GM18907 (cell line): ENCODE measurements around the gene LILRA1.
"Not testable (repeated sequence)": the region's sequence is repeated elsewhere in the genome, so short reads cannot be mapped to it uniquely, and the experiment has no call there.

ENCODE experiments used
- ATAC-seq: cut with Tn5 transposase; IDR thresholded peaks from one replicate; pipeline ENCODE4 v1.9.1; 2021; ENCODE audit warnings: mild to moderate bottlenecking, moderate library complexity; ENCODE audit not compliant: unreplicated experiment

Gene LILRA1

DNA sequence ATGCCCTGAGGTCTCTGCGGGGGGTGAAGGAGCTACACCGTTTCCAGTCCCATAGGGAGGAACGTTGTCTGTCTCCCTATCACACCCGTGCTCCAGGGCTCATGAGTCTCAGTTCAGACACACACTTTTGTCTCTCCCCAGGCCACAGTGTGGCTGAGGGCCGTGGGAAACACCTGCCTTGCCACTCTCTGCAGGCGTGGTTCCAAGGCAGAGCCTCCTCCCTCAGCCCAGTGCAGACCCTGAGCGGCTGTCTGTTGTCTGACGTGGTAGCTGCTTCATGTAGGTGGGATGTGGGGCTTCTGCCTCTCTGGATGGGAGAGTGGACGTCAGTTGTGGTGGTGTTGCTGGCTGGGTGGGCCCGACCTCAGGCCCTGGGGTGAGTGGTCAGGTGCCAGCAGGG lies 30.8 kb downstream of the LILRA1 start:
- ATAC-seq: not testable (repeated sequence)

DNA sequence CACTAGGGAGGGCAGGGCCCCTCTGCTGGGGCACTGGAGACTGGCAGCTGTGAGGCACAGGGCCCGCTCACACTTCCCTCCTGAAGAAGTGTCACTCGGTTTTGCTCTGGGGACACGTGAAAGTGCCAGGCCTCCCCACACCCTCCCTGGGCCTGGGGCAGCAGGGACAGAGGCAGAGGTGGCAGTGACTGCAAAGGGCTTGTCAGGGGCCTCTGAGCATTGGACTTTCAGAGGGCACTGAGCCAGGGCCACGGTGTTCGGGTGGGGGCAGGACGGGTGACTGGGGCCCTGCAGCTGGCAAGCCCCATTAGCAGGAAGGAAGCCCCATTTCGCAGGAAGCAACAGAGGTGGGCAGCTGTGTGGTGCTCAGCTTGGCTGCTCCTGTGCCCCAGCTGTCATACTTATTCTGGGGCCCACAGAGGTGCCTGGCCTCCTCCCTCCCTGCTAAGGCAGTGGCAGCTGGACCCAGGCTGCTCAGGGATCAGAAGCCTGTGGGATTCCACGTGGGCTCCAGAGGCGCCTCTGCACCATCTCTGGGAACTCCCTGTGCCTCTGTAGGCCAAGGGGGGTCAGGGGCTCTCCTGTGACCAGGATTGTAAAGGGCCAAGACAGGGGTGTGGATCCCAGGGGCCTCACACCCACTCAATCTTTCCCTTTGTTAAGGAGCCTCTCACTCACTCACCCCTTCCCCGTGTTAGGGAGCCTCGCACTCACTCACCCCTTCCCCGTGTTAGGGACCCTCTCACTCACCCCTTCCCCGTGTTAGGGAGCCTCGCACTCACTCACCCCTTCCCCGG lies 31.7 kb downstream of the LILRA1 start:
- not testable (repeated sequence) for ATAC-seq

DNA sequence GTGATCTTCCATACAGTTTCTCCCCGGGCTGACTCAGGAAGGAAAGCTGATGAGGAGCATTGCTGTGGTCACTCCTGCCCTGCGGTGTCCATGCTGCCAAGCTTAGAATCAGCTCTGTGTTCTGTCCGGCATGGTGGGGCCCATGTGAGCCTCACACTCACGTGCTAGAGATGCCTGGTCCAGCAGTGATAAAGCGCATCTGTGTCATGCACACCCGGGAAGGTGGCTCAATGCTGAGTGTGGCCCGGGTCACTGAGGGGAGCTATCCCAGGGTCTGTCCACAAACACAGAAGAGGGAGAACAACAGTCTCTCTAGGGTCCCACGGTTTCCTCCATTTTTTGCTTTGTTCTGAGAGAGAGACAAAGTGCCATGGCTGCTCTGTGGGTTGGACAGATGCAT lies 33.3 kb downstream of the LILRA1 start:
- no peak for ATAC-seq

DNA sequence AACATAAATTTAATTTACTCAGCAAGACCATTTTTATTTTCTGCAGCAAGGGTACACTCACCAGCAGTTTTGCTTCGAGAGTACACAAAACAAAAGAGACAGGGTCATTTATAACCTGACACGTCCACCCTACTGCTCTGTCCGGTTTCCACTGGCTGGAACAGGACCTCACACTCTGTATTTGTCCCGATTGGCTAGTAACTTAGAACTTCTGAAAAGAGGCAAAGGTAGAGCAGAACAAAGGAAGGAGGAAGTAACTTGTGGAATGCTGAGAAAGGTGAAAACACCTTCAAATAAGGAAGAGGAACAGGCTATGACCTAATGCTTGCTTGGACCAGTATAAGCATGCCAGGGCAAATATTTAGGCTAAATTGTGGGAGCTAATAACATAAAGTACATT lies 34.5 kb downstream of the LILRA1 start:
- ATAC-seq: not testable (repeated sequence)

DNA sequence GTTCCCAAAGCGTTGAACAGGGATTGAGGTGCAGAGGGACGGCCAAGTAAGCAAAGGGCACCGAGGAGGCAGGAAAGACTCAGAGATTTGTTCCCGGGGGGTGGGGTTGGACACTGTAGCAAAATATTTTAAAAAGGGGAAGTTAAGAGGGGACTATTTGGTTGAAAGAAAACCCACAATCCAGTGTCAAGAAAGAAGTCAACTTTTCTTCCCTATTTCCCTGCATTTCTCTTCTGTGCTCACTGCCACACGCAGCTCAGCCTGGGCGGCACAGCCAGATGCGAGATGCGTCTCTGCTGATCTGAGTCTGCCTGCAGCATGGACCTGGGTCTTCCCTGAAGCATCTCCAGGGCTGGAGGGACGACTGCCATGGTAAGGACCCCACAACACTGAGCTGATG lies 36.8 kb downstream of the LILRA1 start, which contains the start of gene LILRB1:
Gene LILRB1, plus strand, starts transcription at position 223 of the 400 bp plus-strand sequence. CDS start 590 bp downstream, outside the sequence.
- ATAC-seq: not testable (repeated sequence)

DNA sequence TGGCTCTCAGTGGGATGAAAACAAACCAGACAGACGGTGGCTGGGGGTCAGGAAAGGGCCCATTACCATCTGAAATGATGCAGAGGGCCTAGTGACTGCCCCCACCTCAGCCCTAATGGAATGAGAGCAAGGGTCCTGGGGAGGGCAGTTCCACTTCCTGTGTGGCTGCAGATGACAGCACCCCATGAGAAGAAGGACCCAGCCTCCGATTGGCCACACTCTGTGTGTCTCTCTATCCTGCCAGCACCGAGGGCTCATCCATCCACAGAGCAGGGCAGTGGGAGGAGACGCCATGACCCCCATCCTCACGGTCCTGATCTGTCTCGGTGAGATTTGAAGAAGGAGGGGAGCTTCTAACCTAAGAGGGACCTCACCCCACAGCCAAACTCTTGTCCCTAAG lies 37.4 kb downstream of the LILRA1 start:
- ATAC-seq: no peak

DNA sequence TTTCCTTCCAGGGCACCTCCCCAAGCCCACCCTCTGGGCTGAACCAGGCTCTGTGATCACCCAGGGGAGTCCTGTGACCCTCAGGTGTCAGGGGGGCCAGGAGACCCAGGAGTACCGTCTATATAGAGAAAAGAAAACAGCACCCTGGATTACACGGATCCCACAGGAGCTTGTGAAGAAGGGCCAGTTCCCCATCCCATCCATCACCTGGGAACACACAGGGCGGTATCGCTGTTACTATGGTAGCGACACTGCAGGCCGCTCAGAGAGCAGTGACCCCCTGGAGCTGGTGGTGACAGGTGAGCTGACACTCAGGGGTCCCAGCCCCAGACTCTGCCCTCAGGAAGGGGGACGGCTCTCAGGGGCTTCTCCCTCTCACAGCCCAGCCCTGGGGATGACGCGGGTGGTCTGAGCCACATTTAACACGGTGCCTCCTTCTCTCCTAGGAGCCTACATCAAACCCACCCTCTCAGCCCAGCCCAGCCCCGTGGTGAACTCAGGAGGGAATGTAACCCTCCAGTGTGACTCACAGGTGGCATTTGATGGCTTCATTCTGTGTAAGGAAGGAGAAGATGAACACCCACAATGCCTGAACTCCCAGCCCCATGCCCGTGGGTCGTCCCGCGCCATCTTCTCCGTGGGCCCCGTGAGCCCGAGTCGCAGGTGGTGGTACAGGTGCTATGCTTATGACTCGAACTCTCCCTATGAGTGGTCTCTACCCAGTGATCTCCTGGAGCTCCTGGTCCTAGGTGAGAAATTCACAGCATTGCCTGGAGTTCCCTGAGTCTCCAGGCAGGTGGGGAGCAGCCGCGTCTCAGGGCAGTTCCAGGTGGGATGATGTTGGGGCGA lies 38.3 kb downstream of the LILRA1 start:
- ATAC-seq: not testable (repeated sequence)

DNA sequence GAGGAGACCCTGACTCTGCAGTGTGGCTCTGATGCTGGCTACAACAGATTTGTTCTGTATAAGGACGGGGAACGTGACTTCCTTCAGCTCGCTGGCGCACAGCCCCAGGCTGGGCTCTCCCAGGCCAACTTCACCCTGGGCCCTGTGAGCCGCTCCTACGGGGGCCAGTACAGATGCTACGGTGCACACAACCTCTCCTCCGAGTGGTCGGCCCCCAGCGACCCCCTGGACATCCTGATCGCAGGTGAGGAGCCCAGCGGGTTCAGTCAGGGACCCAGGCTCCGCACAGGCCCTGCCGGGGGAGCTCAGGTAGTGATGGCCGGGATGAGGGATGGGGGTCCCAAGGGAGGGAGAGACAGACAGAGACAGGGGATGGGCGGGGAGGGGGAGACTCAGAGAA lies 39.1 kb downstream of the LILRA1 start:
- not testable (repeated sequence) for ATAC-seq

DNA sequence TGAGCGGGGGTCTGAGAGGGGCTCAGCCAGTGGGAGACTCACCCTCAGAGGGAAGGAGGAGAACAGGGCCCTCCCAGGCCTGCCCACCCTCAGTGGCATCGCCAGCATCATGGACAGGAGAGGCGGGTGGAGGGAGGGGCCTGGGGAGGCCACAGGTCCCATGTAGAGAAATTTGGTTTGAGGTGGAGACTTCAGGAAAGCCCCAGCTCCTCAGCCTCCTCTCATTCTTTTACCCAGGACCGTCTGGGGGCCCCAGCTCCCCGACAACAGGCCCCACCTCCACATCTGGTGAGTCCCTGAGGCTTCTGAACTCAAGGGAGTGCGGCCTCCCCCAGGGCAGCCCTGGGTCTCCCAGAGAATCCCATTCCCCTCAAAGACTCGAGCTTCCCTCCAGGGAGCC lies 40.0 kb downstream of the LILRA1 start:
- no peak for ATAC-seq

DNA sequence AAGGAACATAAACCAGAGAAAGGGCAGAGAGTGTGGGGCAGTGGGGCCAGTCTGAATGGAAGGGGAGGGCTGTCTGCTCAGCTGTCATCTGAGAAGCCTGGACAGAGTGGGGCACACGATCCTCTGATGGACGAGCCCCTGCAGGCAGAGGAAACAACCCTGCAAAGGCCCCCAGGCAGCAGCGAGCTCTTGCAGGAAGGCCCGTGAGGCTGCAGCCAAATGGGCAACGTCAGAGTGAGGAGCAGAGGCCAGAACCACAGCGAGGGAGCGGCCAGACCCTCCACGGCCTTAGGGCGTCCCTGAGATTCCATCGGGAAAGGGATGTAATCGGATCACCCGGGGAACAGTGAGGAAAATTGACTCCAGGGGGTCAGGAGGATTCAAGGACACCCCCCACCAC lies 42.6 kb downstream of the LILRA1 start:
- not testable (repeated sequence) for ATAC-seq

DNA sequence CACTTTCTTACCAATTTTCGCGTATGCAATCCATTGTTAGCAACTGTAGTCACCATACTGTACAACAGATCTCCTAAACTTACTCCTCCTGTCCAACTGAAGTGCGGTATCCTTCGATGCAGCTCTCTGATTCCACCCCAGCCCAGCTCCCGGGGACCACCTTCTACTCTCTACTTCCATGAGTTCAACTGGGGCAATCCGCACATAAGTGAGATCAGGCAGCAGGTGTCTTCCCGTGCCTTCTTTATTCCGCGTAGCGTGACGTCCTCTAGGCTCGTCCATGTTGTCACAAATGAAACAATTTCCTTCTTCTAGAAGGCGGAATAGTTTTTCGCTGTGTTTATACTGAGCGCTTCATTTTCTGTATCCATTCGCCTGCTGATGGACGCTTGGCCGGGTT lies 45.3 kb downstream of the LILRA1 start:
- ATAC-seq: no peak

DNA sequence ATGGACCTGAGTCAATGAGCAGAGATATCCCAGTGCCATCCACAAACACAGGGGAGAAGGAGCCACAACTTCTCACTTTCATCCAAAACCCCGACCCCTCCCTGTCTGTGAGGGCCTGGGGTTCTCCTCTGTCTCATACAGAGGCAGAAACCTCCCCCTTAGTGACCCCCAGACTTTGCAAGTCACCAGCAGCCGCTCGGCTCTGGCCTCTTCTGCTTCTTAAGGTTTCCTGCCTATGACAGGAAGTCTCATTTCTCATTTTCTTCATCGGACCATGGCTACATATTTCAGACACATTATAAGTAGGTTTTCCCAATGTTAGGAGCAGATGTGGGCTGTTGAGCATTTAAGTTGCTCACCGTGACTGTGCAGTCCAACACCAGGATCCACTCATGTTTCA lies 49.5 kb downstream of the LILRA1 start:
- not testable (repeated sequence) for ATAC-seq

DNA sequence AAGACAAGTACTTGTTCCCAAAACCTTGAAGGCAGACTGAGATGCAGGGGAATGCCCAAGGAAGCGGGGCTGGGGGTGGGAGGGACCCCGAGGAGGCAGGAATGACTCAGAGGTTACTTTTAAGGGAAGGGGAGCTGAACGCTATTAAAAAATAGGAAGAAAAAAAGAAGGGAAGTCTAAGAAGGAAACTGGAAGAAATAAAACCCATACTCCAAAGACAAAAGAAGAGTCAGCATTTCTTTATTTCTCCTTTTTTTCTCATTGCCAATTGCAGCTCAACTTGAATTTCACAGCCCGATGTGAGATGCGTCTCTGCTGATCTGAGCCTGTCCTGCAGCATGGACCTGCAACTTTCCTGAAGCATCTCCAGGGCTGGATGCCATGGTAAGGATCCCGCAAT lies 50.2 kb downstream of the LILRA1 start:
- ATAC-seq: not testable (repeated sequence)

DNA sequence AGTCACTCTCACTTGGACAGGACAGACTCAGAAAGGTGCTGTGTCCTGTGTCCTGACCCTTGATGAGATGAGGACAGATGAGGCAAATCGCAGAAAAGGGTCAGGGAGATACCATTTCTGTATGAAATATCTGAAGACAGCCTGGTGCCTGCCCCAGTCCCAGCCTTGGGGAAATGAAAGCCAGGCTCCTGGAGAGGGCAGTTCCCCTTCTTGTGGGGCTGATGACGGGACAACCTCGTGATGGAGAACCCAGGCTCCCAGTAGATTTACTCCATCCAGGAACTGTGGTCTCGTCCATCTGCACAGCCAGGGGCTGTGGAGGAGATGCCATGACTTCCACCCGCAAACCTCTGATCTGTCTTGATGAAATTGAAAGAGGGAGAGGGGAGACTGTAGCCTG lies 50.6 kb downstream of the LILRA1 start:
- ATAC-seq: no peak

DNA sequence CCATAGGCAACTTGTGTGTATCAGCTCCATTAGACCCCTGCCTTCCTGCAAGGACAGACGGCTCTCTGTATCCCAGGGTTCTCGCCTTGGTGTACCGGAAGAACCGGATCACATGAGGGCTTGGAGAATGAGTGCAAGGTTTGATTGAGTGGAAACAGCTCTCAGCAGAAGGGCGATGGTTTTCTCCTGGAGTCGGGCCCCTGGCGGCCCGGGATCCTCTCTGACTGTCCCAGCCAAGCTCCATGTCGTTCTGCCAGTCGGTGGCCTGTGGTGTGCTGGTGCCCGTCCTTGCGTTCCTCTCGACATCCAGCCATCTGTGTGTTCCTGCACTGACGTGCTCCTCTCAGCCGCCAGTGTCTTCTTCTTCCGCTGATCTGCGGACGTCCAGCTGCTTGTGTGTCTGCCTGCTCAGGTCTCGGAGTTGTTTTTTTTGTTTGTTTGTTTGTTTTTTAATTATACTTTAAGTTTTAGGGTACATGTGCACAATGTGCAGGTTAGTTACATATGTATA lies 53.0 kb downstream of the LILRA1 start:
- no peak for ATAC-seq

DNA sequence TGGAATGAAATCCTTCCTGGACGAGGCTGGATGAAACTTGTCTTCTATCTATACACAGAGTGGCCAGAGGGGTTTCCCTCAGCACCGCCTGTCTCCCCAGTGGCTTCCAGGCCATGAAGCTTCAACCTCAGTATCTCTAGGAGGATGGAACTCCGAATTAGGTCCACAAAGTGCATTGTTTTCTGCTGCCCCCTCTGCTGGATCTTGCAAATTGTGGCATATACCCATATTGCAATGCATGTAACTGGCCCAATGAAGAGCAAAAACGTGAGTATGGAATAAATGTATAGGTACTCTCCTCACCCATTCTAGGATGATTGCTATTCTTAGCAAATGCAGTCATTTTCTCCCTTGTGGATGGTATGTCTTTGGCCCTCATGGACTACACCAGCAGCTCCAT lies 54.7 kb downstream of the LILRA1 start:
- ATAC-seq: no peak

DNA sequence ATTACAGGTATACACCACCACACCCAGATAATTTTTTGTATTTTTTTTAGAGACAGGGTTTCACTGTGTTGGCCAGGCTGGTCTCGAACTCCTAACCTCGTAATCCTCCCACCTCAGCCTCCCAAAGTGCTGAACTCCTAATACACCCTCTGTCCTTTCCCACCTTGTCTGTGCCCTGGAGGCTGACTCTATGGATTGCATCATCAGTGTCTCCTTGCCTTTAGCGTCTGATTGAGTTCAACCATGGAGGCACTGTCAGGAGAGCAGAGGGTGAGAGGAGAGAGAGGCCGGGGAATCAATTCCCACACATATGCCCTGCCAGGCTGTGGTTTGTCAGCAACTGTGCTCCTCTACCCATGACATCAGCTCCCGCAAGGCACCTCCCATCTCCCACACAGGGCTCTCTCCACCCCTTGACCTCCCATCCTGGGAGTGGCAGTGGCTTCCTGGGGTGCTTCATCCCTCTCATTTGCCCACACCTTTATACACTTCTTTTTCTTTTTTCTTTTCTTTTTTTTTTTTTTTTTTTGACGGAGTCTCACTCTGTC lies 56.8 kb downstream of the LILRA1 start:
- ATAC-seq: no peak
